Inflammatory macrophage treated with lipopolysaccharide for 1 hour (primary cell): Measurements from ENCODE around the gene CDH4.
"Not testable (repeated sequence)": the region's sequence is repeated elsewhere in the genome, so short reads cannot be mapped to it uniquely, and the experiment has no call there.

ENCODE experiments used
- DNase-seq, 2 donors: peaks; one replicate each; pipeline ENCODE4 v3.0.0-alpha.2; 2020 to 2022

Gene CDH4

GRCh38 chr20:61958773-61959700 is 707.0 kb downstream of the CDH4 start:
- no peak for DNase-seq

- DNase-seq: no peak
These were observed 708.8 kb downstream of the CDH4 start for GRCh38 chr20:61960836-61961235.

GRCh38 chr20:61963149-61963548 is 711.1 kb downstream of the CDH4 start:
- DNase-seq: no peak

DNA sequence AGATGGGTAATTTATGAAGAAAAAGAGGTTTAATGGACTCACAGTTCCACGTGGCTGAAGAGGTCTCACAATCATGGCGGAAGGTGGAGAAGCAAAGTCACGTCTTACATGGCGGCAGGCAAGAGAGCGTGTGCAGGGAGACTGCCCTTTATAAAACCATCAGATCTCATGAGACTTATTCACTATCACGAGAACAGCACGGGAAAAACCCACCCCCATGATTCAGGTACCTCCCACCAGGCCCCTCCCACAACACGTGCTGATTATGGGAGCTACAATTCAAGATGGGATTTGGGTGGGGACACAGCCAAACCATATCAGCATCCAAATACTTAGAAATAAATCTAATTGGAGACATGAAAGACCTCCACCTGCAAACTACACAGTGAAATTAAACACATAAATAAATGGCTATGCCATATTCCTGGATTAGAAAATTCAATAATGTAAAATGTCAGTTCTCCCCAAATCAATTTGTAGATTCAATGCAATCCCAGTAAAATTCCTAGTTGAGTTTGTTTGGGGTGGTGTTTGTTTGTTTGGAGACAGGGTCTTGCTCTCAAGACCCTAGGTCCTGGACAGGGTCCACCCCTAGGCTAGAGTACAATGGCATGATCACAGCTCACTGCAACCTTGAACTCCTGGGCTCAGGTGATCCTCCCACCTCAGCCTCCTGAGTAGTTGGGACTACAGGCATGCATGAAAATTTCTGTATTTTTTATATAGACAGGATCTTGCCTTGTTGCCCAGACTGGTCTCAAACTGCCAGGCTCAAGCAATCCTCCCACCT is 712.0 kb downstream of the CDH4 start:
- no peak for DNase-seq

GRCh38 chr20:61964675-61965605 is 712.9 kb downstream of the CDH4 start:
- DNase-seq: no peak

- DNase-seq: no peak
These were observed 713.8 kb downstream of the CDH4 start for GRCh38 chr20:61965606-61966491.

DNA sequence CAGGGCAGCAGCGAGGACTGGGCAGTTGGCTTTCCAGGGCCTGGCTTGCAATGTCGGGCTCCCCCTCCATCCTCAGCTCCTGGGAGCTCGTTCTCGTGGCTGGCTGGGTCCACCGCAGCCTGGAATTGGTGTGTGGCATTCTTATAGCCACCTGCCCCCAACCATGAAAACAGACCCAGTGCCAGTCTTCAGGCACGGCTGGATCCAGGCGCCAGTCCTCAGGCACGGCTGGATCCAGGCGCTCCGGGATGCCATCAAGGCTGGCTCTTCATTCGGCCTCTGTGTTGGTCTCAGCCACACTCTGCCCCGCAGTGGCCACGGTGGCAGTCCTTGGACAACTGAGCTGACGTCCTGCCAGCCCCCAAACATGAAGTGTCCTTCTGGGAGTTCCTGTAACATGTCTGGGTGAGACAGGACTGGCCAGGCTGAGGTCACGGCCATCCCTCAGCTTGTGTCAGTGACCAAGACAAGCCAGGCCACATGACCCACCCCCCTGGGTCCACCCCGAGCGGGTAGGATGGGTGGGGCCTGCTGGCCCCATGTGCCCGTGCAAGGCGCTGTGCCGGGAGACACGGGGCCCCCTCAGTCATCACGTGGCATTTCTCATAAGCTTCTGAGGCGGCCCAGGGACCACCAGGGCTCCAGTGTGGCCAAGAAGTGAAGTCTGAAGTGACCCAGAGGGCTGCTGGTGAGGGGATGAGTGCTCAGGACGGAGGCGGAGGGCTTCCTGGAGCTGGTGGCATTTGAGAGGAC is 714.6 kb downstream of the CDH4 start:
- no peak for DNase-seq

GRCh38 chr20:61967300-61967699 is 715.2 kb downstream of the CDH4 start:
- DNase-seq: no peak

DNA sequence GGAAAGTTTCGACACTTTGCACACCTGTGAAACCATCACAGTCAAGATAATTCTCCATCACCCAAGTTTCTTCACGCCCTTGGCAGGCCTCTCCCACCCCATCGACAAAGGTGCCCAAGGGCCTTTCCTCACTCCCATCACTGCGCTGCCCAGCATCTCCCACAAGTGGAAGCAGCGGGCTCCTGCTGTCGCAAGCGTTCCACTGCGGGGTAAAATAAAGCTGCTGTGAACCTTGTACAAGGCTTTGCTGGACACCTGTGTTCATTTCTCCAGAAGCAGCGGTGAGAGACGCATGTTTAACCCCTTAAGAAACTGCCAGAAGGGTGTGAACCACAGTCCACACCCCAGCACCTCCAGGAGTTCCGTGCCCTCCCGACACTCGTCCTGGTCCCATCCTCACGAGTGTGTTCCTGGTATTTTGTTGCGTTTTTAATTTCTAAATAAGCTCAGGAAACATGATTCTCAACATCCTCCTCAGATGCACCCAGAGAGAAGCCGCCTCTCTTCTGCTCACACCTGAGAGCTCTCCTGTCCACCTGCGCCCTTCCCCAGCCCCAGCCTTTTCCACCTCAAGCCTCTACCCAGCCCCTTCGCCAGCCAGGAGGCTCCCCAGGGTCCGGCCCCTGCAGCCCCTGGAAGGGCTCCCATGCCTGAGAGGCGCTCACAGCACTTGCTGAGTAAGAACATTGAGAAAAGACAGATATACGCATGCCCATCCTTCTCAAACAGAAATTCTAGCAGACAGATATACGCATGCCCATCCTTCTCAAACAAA is 716.2 kb downstream of the CDH4 start:
- DNase-seq: no peak

GRCh38 chr20:61968932-61969331 is 716.9 kb downstream of the CDH4 start:
- no peak for DNase-seq

- no peak for DNase-seq
These were observed 717.7 kb downstream of the CDH4 start for GRCh38 chr20:61969806-61970205.

GRCh38 chr20:61970357-61970756 is 718.3 kb downstream of the CDH4 start:
- DNase-seq: no peak

GRCh38 chr20:61971595-61971994 is 719.5 kb downstream of the CDH4 start:
- not testable (repeated sequence) for DNase-seq

DNA sequence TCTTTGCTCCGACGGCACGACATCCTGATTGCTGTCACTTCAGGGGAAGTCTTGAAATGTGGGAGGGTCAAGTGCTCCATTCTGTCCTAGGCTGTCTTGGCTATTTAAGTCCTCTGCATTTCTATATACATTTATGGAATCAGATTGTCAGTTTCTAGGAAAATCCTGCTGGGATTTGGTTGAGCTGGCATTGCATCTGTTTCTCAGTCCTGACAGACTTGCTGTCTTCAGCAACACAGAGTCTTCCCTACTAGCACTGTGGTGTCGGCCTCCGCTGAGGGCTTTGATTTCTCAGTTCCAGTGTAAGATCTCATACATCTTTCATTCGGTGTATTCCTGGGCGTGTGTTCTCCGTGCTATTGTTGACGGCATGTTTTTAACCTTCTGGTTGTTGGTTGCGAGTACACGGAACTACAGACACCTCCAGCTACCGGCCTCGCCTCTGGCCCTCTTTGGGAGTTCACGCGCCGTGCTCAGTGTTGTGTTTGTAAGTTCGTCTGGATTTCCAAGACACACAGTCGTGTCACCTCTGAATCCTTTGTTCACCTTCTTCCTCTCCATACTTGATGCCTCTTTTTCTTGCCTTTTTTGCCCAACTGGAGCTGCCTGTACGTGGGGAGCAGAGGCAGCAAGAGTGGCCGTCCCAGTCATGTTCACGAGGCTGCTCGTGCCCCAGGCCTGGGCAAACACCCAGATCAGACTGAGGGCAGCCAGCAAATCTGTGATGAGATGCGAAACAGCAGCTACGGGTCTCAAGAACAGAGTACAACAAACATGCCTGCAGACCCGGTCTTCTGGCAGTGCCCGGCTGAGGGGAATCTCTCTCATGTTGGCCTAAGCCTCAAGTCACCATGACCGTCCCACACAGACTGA is 720.8 kb downstream of the CDH4 start:
- DNase-seq: no peak

- no peak for DNase-seq
These were observed 721.7 kb downstream of the CDH4 start for GRCh38 chr20:61973515-61974356.

DNA sequence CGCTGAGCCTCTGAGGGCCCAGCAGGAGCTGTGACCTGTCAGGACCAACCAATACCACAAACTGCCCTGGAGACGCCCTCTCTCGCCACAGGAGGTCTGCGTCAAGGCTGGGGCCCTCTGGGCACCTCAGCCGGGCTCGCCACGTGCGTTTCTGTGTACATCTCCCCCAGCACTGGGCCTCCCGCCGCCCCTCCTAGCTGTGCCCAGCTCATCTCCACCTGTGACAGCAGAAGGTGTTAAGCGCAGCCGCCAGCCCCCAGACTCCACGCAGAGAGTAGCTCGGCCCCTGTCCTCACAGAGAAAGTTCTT is 722.2 kb downstream of the CDH4 start:
- DNase-seq: no peak

- no peak for DNase-seq
These were observed 723.5 kb downstream of the CDH4 start for GRCh38 chr20:61975407-61976129.

DNA sequence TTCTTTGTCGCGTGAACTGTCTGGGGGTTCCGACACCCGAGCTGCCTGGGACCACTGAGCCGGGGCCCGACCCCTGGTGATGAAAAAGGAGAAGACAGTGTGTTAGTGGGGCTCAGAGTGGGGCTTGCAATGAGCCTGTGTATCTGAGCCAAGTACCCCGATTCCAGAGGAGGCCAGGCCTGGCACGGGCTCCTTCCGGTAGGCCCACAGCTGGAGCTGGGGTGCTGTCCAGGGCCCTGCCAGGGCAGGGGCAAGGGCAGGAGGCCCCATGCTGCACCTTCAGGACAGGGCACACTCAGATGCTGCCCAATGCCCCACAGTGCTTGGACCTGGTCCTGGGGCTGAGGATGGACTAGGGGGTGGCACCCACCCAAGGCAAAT is 724.2 kb downstream of the CDH4 start:
- DNase-seq: no peak
